WERI-Rb-1 (cell line): ENCODE data around the gene SIX3.

Source experiments
- DNase-seq: peaks from one replicate; pipeline ENCODE4 v3.0.0-alpha.2; 2020
- H3K27ac ChIP-seq: fragments of 250-450 bp; sonication (Bioruptor Pico); 2 replicates; pipeline ENCODE4 v1.5.1; 2020; ENCODE audit warnings: mild to moderate bottlenecking, moderate library complexity
- H3K27me3 ChIP-seq: fragments of 250-450 bp; sonication (Bioruptor Pico); 2 replicates; pipeline ENCODE4 v1.5.1; 2021; ENCODE audit warnings: mild to moderate bottlenecking, low read depth, moderate library complexity; ENCODE audit not compliant: insufficient read depth, severe bottlenecking
- H3K36me3 ChIP-seq: fragments of 250-450 bp; sonication (Bioruptor Pico); 2 replicates; pipeline ENCODE4 v1.5.1; 2020; ENCODE audit warnings: mild to moderate bottlenecking, moderate library complexity
- H3K4me3 ChIP-seq: 2 replicates; pipeline ENCODE4 v1.5.1; 2011; ENCODE audit warnings: low read depth, mild to moderate bottlenecking, control low read depth, low read length
- H3K9me3 ChIP-seq: fragments of 250-450 bp; sonication (Bioruptor Pico); 2 replicates; pipeline ENCODE4 v1.5.1; 2021; ENCODE audit warnings: mild to moderate bottlenecking, moderate library complexity; ENCODE audit not compliant: severe bottlenecking
- CTCF ChIP-seq: IDR thresholded peaks from 2 replicates; pipeline ENCODE4 v1.5.1; 2011; ENCODE audit warnings: low read depth, mild to moderate bottlenecking, control low read depth, inconsistent platforms, low read length

Gene SIX3

DNA sequence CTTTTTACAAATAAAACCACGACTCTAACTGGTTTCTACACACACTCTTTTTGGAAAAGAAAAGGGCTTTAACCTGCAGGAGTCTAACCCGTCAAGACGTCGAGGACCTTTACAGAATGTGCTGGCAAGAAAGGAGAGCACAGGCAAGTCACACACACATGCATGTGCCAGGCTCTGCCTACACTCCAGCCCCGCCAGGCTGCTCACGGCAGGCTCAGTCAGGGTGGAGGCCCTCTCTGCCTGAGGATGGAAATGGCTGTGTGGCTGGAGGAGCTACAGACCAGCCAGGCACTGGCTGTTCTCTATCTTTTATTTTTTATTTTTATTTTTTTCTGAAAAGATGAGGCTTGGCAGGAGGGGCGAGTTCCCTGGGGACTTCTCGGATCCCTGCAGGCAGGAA lies 10.2 kb downstream of the SIX3 start:
- Histone ChIP-seq H3K9me3 (no peaks in the 10 kb centered on the region), H3K27me3 (no peaks in the 10 kb centered on the region), H3K27ac (peak overlapping the region; percentile 97), H3K4me3 (no peak overlapping the region), H3K36me3 (peaks cover 35% of the 10 kb centered on the region)
- no peak for DNase-seq
- no peak for TF ChIP-seq CTCF

- no peaks in the 10 kb centered on the region for H3K27me3 ChIP-seq
- H3K36me3 ChIP-seq = peaks cover 30% of the 10 kb centered on the region
- peak; percentile 76 for DNase-seq
- no peak overlapping the region for H3K4me3 ChIP-seq
- peak overlapping the region; percentile 97 for H3K27ac ChIP-seq
- no peaks in the 10 kb centered on the region for H3K9me3 ChIP-seq
- TF ChIP-seq CTCF = peak; percentile 91
These were observed 10.8 kb downstream of the SIX3 start for GRCh38 chr2:44952143-44952805.

DNA sequence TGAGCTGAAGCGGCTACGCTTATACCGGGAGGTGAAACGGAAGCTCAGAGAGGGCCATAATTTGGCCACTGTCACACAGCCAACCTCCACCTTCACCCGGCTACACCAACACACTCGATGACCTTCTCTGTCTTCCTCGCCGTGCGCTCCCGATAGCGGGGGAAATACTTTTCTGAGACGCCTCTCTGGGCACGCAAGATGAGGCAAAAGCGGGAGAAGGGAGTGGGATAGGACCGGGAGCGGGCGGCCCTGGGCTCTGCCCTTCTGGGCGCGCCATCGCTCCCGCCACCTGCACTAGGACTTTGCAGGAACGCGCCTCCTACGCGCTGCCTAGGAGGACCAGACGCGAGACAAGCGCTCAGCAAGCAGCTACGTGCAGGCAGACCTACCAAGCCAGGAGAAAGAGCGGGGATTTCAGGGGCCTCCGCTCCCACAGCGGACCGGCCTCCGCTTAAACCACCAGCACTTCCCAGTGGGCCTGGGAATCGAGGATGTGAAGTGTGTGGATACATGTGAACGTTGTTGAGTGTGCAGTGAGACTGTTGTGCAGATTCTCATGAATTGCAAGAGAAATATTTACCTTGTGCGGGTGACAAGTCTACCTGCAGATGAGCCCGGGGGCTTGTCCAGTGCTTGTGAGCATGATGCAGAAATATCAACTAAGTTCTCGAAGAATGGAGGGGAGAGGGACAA lies 11.4 kb downstream of the SIX3 start:
- Histone ChIP-seq H3K27me3 (no peaks in the 10 kb centered on the region), H3K27ac (peak overlapping the region; percentile 97), H3K4me3 (no peak overlapping the region), H3K9me3 (no peaks in the 10 kb centered on the region), H3K36me3 (peaks cover 23% of the 10 kb centered on the region)
- DNase-seq = no peak
- TF ChIP-seq CTCF = no peak

DNA sequence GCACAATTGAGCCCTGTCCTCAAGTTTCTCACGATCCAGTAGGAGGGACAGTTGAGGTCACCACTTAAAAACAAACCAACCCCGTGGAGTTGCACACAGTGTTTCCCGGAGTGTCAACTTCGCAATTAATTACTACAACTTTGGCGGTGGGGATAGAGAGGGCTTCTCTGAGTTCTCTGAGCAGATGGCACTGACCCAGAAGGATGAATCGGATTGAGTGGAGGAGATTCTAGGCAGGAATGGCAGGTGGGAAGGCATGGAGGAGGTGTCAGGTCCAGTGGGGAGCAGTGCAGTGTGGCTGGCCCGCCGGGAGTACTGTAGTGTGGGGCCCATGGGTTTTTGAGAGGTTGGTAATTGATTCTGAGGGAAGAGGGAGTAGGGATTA lies 12.0 kb downstream of the SIX3 start:
- no peak for TF ChIP-seq CTCF
- peak overlapping the region; percentile 97 for H3K27ac ChIP-seq
- peaks cover 18% of the 10 kb centered on the region for H3K36me3 ChIP-seq
- no peak overlapping the region for H3K4me3 ChIP-seq
- H3K9me3 ChIP-seq = no peaks in the 10 kb centered on the region
- H3K27me3 ChIP-seq = no peaks in the 10 kb centered on the region
- DNase-seq = peak; percentile 91

DNA sequence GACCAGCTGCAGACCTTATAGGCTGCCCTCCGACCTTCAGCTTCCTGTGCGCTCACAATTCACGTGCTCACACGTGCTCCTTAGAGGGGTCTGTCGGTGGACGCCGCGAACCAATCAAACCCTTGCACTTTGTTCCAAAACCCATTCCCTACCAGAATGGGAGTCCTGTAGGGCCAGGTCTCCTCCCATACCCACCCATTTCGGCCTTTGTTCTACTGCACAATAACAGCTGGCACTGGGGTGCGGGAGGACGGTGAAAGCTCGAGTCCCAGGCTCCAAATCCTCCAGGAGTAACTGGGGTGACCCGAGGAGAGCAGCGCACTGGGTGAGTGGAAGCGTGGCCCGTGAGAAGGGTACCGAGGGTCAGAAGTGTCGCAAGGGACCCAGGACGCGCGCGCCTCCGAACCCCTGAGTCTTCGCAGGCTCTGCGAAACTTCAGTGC lies 13.0 kb downstream of the SIX3 start:
- no peaks in the 10 kb centered on the region for H3K27me3 ChIP-seq
- H3K27ac ChIP-seq = peak overlapping the region; percentile 97
- H3K9me3 ChIP-seq = no peaks in the 10 kb centered on the region
- no peak overlapping the region for H3K4me3 ChIP-seq
- no peak for DNase-seq
- peaks cover 8% of the 10 kb centered on the region for H3K36me3 ChIP-seq
- TF ChIP-seq CTCF = no peak
